Eye (tissue), 1 donor: ENCODE results near the gene PPM1M.

ENCODE experiments used
- DNase-seq: peaks from one replicate; pipeline ENCODE4 v3.0.0-alpha.2; 2015

PPM1M gene

GRCh38 chr3:52299247-52299878 lies 53.8 kb downstream of the PPM1M start:
- peak; percentile 73 for DNase-seq
